Measurements from ENCODE around the gene MLEC.
A peak's percentile ranks its signal among the peaks of the same experiment; 100 is the strongest.

The MLEC gene

GRCh38 chr12:120693848-120694247 is 6.9 kb downstream of the MLEC start:
- no peak for DNase-seq

DNA sequence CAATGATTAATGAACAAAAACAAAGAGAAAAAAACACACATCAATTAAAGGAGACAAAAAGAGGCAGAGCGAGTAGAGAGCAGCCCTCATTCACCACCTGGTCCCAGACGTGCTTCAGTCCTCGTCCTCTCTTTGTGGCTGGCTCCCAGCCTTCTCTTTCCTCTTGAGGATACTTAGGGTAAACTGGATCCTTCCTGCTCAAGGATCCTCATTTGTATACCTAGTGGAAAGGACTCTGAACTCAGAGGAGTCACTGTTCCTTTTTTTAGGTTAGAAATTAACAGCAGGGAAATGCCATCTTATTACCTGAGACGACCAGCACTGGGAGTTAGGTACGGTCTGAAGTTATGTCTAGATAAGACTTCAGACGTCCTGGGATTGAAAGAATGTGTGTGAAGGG is 9.7 kb downstream of the MLEC start:
- no peak for DNase-seq

GRCh38 chr12:120697344-120697743 is 10.4 kb downstream of the MLEC start:
- DNase-seq = no peak

DNA sequence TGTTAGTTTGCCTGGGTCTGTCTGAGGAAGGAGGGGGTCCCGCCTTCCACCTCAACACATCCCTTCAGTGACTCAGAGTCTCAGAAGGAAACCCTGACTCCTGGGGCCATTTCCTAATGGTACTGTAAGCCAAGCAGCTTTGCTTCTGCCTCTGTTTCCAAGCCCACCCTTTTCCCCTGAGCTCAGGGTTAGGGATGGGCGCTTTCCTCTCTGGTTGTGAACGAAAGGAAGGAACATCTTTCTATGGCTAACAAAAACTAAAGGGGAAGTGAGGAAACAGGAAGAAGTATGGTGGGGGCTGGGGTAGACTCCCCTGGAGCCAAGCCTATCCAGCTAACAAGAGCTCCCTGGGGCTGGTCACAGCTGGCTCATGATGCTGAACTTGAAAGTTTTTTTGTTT is 11.7 kb downstream of the MLEC start:
- no peak for DNase-seq

- no peak for DNase-seq
Measured at GRCh38 chr12:120699553-120699952, 12.6 kb downstream of the MLEC start.

GRCh38 chr12:120700886-120701285 is 13.9 kb downstream of the MLEC start:
- DNase-seq = no peak

DNA sequence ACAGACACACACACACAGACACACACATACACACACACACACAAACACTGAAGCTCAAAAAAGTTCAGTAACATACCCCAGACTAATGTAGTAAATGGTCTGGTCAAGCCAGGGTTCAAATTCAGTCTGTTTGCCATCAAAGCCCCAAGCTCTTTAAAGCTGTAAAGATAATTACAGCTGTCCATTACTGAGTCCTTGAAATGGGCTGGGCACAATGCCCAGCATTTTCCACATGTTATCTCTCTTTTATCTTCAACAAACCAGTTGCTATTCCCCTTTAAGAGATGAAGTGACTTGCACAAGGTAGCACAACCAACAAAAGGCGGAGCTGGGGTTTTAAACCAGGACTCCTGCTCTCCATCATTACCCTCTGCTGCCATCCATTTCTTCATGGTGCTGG is 15.7 kb downstream of the MLEC start:
- DNase-seq = no peak

DNA sequence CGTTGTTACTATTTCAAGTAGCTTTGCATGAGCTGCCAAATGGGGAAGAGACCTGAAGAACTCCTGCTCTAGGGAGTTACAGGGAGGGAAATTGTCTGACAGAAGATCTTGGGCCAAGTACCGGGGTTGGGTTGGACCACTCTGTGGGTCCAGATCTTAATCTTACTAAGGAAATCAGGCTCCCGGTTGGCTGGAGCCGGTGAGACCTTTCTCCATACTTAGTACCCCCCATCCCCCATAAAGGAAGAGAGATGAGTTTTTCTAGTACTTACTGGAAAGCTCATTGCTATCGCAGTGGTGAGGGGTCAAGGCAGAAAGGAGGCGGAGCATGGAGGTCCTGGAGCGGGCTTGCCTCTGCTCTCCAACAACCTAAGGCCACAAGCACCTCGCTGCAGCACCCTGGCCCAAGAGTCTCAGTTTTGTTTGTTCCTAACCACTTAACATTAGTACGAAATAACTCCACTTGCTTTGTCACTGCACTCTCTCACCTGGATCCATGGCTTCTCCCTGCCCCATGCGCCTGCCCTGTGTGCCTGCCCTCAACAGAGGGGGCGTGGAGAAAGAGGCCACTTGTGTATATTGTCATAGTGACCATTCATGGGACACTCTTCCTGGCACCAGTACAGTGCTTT is 16.5 kb downstream of the MLEC start:
- DNase-seq = no peak

DNA sequence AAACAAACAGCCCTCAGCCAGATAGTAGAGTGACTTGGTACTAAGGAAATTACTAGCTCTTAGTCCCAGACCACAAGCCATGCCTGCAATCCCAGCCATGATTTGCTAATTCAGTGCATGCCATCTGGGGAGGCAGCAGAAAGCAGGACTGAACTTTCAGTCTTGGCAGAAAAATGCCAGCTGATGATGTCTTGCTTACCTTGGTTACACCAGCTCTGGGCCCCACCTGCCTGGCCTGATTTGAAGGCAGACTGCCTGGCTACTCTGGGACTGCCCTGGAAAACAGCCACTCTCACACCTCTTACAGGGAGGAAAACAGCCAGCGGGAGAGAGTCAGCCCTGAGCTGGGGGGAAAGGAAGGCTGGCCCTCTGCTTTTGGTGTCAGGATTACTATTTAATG is 18.7 kb downstream of the MLEC start:
- no peak for DNase-seq

GRCh38 chr12:120706029-120706428 is 19.1 kb downstream of the MLEC start:
- DNase-seq = no peak

DNA sequence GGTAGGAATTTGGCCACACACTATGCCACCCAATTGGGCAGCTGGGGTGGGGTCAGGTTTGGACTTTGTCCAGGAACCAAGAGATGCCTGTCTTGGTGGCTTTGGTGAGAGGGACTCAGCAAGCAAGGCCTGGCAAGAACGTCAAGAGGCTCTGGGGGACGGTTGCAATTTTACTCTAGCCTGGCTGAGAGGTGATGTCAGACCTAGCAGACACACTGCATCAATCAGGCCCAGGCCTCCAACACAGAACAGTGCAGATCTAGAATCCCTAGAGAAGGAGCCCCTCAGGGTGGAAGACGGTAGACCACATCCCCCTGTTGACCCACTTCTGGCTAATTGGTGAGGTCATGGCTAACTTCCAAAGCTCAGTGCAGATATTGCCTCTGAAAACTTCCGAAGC is 21.7 kb downstream of the MLEC start:
- DNase-seq = no peak

DNA sequence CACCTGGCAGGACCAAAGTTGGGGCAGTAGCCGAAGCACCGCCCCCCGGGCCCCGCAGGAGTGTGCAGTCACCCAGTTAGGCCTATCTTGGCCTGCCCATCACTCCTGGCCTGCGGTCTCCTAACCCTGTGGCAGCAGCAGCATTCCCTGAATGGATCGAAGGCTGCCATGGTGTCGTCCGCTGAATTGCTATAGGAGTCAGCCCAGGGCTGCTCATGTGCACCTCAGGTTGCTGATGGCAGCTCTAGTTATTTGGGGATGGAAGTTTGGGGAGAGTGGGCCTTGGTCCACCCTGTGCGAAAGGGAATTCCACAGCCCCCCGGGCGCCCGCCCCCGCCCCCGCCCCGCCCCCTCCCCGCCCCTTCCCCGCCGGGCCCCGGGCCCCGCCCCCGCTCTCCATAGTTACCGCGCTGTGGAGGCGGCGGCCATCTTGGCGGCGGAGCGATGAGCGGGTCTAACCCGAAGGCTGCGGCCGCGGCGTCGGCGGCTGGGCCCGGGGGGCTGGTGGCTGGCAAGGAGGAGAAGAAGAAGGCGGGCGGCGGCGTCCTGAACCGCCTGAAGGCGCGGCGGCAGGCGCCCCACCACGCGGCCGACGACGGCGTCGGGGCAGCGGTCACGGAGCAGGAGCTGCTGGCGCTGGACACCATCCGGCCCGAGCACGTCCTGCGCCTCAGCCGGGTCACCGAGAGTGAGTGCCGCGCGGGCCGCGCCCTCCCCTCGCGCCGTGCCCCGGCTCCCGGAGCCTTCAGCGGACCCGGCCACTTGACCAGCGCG is 23.3 kb downstream of the MLEC start, which contains the start of gene UNC119B:
TSS of gene UNC119B (plus strand) at position 428 of the 774 bp plus-strand sequence. CDS start at position 445, 17 bp downstream.
- DNase-seq = peak; percentile 56 to 77

DNA sequence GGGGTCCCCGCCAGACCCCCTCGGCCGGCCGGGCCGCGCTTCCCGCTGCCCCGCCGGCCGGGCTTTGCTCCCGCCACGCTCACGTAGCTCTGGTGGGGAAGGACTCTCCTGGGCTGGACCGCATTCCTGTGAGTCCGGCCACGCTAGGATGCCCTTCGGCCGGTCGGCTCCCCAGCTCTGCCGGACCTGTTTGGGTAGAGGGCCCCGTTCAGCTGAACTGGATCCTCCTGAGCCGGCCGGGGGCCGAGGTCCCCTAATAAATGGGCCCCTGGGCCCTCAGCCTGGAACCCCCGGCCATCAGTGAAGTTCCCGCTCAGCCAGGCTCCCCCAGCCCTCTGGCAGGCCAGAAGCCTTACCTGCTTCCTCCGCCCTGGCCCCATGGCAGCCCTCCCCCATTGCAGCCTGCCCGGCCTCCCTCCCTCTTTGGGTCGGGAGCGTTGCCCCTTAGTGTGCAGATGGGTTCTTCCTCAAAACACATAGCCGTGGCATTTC is 23.9 kb downstream of the MLEC start:
- peak in 1 of 2 donors; percentile 35 for DNase-seq

DNA sequence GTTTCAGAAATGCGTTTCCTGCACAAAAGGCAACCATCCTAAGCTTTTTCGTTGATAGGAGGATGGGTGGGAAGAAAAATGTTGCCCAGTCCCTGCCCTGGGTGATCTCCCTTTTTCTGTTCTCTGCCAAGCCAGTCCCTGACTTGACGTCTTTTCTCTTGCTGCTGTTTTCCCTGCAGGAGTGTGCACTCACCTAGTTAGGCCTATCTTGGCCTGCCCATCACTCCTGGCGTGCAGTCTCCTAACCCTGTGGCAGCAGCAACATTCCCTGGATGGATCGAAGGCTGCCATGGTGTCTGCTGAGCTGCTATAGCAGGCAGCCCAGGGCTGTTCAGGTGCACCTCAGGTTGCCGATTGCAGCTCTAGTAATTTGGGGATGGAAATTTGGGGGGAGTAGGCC is 24.5 kb downstream of the MLEC start:
- no peak for DNase-seq

DNA sequence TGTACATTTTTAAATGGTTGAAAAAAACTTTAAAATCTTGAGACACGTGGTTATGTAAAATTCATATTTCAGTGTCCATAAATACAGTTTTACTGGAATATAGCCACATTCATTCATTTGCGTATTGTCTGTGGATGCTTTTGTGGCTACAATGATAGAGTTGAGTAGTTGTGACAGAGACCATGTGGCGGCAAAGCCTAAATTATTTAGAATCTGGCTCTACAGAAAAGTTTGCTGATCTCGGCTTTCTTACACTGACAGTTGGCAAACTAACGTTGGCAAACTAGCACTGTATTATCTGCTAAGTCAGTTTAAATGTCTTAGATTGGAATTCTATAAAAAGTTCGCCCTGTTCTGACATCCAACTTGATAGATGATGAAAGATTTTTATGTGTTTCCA is 25.7 kb downstream of the MLEC start:
- DNase-seq = no peak

GRCh38 chr12:120713861-120714482 is 27.0 kb downstream of the MLEC start:
- DNase-seq = peak; percentile 78 to 88

GRCh38 chr12:120718055-120718454 is 31.1 kb downstream of the MLEC start:
- no peak for DNase-seq

- no peak for DNase-seq
Measured at GRCh38 chr12:120719072-120719471, 32.1 kb downstream of the MLEC start.

DNA sequence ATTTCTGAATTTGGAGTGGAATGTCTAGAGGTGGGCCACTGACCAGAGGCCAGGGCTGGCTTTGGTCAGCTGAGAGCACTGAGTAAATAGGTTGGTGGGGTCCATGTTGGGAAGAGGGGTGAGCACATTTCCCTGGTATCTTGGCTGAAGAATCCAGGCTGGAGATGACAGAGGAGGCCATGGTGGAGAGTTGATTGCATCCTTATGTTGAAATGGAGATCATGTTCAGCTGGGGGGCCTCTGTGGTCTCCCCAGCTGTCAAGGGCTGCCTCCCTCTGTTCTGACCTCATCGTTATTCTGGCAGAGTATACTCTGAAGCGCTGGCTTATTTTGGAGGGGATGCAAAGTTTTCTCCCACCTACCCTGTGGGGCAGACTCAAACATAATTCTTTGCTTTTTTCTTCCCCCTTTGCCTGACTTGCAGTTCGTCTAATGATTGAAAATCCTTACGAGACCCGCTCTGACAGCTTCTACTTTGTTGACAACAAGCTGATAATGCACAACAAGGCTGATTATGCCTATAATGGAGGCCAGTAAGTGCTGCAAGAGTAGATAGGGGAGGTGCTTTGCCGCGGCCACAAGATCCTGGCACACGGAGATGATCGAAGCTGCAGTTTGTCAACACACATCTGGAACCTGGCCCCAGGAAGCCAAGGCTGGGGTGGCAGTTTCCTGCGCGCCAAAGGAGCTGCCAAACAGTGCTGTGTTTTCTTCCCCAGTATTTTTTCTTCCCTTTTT is 32.7 kb downstream of the MLEC start:
- no peak for DNase-seq

DNA sequence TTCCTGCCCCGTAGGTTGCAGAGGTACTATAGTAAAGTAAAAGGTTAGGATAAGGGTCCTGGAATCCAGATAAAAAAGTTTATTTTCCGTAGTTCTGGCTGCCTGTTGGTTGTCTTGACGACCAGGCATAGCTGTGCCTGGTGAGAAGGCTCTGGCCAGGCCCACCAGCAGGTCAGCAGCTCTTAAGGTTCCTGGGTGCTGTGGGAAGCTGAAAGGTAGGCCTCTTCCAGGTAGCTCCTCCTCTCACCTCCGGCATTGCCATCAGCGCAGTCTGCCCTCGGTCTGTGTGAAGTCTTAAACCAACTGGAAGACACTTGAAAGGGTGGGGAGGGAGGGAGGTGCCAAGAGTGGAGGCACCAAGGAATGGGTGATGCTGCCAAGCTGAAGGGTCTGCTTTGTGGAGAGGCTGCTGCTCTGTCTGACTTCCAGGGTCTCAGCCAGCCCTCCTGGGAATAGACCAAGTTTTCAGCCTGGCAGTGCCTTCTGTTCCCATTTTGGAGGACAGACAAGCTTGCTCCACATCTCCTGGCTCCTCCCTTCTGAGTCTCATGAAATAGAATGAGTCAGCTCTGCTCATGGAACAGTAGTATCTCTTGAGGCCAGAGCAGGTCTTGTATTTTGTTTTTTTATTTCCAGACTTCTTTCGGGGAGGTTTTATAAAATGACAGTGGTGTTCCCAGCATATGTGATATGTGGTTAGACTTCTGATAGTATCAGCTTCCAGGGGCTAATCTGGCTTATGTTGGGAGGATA is 33.5 kb downstream of the MLEC start:
- no peak for DNase-seq

GRCh38 chr12:120720987-120721801 is 34.2 kb downstream of the MLEC start:
- DNase-seq = no peak

GRCh38 chr12:120721866-120722265 is 34.9 kb downstream of the MLEC start:
- DNase-seq = no peak

Data from CD4-positive, alpha-beta T cell treated with Interferon alpha-2 for 1 hour (primary cell).